Activated naive CD4-positive, alpha-beta T cell (primary cell): ENCODE data around the gene ANKRD11.

ENCODE experiments used
- DNase-seq, 4 experiments: peaks; one replicate each; lab custom pipeline; 2025; lab: John Stamatoyannopoulos, UW

Gene ANKRD11

GRCh38 chr16:89381788-89382187, 108.6 kb downstream of the ANKRD11 start:
- DNase-seq, result no peak

- no peak for DNase-seq
Observed at GRCh38 chr16:89380681-89381080, 109.7 kb downstream of the ANKRD11 start.

- no peak for DNase-seq
Observed at GRCh38 chr16:89378947-89379771, 111.2 kb downstream of the ANKRD11 start.

- DNase-seq, result no peak
Observed at GRCh38 chr16:89377453-89377848, 112.9 kb downstream of the ANKRD11 start.

- no peak for DNase-seq
Observed at GRCh38 chr16:89376812-89377452, 113.4 kb downstream of the ANKRD11 start.

GRCh38 chr16:89375686-89376085, 114.7 kb downstream of the ANKRD11 start:
- DNase-seq, result no peak

- no peak for DNase-seq
Observed at GRCh38 chr16:89375021-89375420, 115.3 kb downstream of the ANKRD11 start.

GRCh38 chr16:89374393-89374960, 115.9 kb downstream of the ANKRD11 start:
- DNase-seq, result no peak

- DNase-seq, result no peak
Observed at GRCh38 chr16:89373355-89374110, 116.8 kb downstream of the ANKRD11 start.

- no peak for DNase-seq
Observed at GRCh38 chr16:89371968-89372634, 118.3 kb downstream of the ANKRD11 start.

GRCh38 chr16:89371386-89371785, 119.0 kb downstream of the ANKRD11 start:
- DNase-seq, result no peak

- no peak for DNase-seq
Observed at GRCh38 chr16:89370601-89371000, 119.8 kb downstream of the ANKRD11 start.

GRCh38 chr16:89370081-89370511, 120.3 kb downstream of the ANKRD11 start:
- DNase-seq, result no peak

- DNase-seq, result no peak
Observed at GRCh38 chr16:89369266-89369895, 121.0 kb downstream of the ANKRD11 start.

- DNase-seq, result no peak
Observed at GRCh38 chr16:89368604-89369249, 121.6 kb downstream of the ANKRD11 start.

GRCh38 chr16:89367538-89367915, 122.8 kb downstream of the ANKRD11 start:
- no peak for DNase-seq

- no peak for DNase-seq
Observed at GRCh38 chr16:89366561-89367537, 123.5 kb downstream of the ANKRD11 start.

GRCh38 chr16:89365996-89366395, 124.4 kb downstream of the ANKRD11 start:
- DNase-seq, result no peak

GRCh38 chr16:89365044-89365467, 125.3 kb downstream of the ANKRD11 start:
- no peak for DNase-seq

GRCh38 chr16:89364606-89365005, 125.8 kb downstream of the ANKRD11 start:
- no peak for DNase-seq
